ENCODE data around the gene WNT6.

DNA sequence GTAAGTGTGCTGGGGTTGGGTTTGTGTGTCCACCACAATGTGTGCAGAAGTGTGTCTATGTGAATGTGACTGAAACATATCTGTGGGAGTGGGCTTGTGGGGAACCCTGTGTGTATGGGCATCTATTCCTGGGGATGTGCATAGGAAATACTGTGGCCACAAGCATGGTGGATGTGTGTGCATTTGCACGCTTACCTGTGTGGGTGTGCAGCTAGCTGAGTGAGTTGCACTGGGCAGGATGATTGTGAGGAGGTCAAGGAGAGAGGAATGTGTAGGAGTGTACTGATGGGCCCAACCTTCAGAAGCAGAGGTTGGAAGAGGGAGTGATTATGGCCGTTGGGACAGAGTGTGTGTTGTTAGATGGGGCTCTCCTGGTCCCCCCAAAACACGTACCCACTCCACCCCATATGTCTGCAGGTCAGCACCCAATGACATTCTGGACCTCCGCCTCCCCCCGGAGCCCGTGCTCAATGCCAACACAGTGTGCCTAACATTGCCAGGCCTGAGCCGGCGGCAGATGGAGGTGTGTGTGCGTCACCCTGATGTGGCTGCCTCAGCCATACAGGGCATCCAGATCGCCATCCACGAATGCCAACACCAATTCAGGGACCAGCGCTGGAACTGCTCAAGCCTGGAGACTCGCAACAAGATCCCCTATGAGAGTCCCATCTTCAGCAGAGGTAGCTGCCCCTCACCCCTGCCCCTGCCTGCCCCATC is 22.3 kb downstream of the WNT6 start:
- TF ChIP-seq, protein P1, sequence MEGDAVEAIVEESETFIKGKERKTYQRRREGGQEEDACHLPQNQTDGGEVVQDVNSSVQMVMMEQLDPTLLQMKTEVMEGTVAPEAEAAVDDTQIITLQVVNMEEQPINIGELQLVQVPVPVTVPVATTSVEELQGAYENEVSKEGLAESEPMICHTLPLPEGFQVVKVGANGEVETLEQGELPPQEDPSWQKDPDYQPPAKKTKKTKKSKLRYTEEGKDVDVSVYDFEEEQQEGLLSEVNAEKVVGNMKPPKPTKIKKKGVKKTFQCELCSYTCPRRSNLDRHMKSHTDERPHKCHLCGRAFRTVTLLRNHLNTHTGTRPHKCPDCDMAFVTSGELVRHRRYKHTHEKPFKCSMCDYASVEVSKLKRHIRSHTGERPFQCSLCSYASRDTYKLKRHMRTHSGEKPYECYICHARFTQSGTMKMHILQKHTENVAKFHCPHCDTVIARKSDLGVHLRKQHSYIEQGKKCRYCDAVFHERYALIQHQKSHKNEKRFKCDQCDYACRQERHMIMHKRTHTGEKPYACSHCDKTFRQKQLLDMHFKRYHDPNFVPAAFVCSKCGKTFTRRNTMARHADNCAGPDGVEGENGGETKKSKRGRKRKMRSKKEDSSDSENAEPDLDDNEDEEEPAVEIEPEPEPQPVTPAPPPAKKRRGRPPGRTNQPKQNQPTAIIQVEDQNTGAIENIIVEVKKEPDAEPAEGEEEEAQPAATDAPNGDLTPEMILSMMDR (IDR thresholded peaks at IDR 0.05; ENCODE audit: low read depth, low read length, missing input control), result no peak
- TF ChIP-seq RAD21 (IDR thresholded peaks at IDR 0.05), result no peak
- TF ChIP-seq TAF1 (conservative IDR thresholded peaks at IDR 0.05), result no peak
- TF ChIP-seq, protein P2, sequence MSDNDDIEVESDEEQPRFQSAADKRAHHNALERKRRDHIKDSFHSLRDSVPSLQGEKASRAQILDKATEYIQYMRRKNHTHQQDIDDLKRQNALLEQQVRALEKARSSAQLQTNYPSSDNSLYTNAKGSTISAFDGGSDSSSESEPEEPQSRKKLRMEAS (IDR thresholded peaks at IDR 0.05), result no peak
- TF ChIP-seq, protein P3, sequence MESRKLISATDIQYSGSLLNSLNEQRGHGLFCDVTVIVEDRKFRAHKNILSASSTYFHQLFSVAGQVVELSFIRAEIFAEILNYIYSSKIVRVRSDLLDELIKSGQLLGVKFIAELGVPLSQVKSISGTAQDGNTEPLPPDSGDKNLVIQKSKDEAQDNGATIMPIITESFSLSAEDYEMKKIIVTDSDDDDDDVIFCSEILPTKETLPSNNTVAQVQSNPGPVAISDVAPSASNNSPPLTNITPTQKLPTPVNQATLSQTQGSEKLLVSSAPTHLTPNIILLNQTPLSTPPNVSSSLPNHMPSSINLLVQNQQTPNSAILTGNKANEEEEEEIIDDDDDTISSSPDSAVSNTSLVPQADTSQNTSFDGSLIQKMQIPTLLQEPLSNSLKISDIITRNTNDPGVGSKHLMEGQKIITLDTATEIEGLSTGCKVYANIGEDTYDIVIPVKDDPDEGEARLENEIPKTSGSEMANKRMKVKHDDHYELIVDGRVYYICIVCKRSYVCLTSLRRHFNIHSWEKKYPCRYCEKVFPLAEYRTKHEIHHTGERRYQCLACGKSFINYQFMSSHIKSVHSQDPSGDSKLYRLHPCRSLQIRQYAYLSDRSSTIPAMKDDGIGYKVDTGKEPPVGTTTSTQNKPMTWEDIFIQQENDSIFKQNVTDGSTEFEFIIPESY (IDR thresholded peaks at IDR 0.05), result no peak
- TF ChIP-seq JUND (IDR thresholded peaks at IDR 0.05), result no peak
- TF ChIP-seq EGR1 (IDR thresholded peaks at IDR 0.05; ENCODE audit: low read depth in 2 of 2), result no peak
- TF ChIP-seq, protein P4, sequence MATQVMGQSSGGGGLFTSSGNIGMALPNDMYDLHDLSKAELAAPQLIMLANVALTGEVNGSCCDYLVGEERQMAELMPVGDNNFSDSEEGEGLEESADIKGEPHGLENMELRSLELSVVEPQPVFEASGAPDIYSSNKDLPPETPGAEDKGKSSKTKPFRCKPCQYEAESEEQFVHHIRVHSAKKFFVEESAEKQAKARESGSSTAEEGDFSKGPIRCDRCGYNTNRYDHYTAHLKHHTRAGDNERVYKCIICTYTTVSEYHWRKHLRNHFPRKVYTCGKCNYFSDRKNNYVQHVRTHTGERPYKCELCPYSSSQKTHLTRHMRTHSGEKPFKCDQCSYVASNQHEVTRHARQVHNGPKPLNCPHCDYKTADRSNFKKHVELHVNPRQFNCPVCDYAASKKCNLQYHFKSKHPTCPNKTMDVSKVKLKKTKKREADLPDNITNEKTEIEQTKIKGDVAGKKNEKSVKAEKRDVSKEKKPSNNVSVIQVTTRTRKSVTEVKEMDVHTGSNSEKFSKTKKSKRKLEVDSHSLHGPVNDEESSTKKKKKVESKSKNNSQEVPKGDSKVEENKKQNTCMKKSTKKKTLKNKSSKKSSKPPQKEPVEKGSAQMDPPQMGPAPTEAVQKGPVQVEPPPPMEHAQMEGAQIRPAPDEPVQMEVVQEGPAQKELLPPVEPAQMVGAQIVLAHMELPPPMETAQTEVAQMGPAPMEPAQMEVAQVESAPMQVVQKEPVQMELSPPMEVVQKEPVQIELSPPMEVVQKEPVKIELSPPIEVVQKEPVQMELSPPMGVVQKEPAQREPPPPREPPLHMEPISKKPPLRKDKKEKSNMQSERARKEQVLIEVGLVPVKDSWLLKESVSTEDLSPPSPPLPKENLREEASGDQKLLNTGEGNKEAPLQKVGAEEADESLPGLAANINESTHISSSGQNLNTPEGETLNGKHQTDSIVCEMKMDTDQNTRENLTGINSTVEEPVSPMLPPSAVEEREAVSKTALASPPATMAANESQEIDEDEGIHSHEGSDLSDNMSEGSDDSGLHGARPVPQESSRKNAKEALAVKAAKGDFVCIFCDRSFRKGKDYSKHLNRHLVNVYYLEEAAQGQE (IDR thresholded peaks at IDR 0.05), result no peak
- TF ChIP-seq HNF4G (IDR thresholded peaks at IDR 0.05), result no peak
